Fibroblast of skin of right biceps (primary cell): ENCODE measurements around the gene PKNOX2.
A peak's percentile ranks its signal among the peaks of the same experiment; 100 is the strongest.

Experiments
- DNase-seq: peaks from one replicate; pipeline ENCODE4 v3.0.0-alpha.2; 2013

The PKNOX2 gene

DNA sequence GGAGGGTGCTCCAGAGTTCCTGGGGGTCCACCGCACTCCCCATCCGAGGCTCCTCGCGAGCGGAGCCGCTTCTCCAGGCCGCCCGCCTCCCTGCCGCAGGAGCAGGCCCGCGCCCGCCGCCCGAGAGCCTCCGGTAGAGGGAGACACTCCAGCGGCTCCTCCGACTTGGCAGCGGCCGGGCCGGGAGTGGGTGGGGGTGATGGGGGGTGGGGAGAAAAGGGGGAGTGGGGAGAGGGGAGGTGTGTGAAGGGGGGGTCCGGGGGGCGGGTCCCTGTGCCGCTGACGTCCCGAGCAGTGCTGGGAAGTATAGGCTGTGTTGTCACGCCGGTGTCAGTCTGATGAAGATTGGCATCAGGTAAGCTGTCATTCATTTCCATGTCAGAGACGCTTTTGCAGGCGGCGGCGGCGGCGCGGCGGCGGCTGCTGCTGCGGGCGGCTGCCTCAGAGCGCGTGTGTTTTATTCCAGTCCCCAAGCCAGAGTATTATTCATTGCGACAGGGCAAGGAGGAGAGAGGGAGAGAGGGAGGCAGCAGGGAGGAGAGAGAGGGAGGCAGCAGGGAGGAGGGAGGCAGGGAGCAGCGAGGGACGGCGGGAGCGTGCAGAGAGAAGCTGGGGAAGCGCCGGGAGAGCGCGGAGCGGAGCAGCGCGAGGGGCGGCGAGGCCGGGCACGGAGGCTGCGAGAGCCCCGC is at the start of gene PKNOX2:
PKNOX2 (plus strand) TSS at position 330 of the 689 bp plus-strand sequence. CDS start 186,555 bp downstream, outside the sequence.
- peak; percentile 61 for DNase-seq

DNA sequence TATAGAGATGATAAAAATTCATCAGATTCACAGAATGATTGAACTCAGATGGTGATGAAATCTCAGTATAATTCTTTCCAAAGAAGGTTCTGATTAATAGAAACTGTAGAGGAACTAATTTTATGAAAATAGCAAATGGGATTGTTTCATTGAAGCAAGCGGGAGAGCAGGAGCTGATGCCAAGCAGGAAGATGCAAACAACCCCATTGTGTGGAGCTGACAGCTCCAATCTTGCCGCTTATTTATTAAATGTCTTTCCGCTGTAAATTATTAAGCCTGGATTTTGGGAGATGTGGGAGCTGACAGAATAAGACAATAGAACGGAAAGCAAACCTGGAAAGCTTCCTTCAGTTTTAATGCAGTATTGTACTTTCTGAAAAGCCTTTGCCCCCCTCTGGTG is 47.1 kb upstream of the PKNOX2 start:
- DNase-seq: no peak

- DNase-seq: no peak
These were observed 41.2 kb upstream of the PKNOX2 start for GRCh38 chr11:125123194-125123946.

DNA sequence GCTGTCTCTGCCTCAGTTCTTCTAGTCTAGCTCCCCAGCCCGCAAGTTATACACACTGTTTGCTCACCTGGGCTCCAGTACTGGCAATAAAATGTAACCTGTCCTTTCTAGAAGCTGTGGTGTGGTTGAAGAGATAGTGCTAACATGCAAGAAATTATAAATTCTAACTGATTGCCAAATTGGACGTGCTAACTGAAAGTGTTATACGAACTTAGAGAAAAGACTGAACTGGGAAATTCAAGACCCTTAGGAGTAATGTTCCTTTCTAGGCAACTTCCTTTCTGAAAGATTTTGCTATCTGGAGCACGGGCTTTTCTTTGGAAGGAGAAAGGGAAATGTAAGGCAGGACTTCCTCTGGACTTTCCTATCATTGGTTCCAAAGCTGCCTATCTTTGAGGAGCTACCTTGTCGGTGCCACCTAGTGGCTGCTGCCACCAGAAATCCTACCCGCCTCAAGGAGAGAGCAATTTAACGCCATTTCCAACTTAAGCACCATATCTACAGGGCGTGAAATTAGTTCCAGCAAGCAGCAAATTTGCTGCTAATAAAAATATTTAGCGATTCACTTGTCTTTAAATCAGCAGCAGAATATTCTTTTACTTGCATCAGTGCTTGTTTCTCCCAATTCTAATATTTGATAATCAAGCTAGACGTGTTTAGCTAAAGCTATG is 40.5 kb upstream of the PKNOX2 start:
- DNase-seq: peak; percentile 60

DNA sequence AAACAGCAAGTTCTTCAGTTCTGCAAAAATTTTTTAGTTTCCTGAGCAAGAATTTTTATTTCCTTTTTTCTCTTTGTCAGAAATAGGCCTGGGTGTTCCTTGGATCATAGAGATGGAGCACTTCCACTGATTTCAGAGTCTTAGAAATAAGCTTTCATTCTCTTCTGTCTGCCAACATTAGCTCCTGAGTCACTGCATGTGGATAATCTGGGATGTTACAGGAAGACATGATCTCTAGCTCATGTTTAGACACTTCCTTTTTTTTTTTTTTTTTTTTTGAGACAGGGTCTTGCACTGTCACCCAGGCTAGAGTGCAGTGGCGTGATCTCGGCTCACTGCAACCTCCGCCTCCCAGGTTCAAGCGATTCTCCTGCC is 39.9 kb upstream of the PKNOX2 start:
- no peak for DNase-seq

DNA sequence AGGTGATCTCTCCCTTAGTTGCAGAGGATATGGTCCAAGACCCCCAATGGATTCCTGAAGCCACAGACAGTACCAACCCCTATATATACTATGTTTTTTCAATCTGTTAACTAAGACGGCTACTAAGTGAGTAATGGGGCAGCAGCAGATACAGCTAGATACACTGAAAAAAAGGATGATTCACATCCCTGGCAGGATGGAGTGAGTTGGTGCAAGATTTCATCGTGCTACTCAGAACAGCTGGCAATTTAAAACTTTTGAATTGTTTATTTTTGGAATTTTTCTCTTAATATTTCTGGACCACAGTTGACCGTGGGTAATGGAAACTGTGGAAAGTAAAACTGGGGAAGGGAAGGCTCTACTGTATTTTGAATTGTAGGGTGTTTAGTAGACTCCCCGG is 36.1 kb upstream of the PKNOX2 start:
- DNase-seq: peak; percentile 68

DNA sequence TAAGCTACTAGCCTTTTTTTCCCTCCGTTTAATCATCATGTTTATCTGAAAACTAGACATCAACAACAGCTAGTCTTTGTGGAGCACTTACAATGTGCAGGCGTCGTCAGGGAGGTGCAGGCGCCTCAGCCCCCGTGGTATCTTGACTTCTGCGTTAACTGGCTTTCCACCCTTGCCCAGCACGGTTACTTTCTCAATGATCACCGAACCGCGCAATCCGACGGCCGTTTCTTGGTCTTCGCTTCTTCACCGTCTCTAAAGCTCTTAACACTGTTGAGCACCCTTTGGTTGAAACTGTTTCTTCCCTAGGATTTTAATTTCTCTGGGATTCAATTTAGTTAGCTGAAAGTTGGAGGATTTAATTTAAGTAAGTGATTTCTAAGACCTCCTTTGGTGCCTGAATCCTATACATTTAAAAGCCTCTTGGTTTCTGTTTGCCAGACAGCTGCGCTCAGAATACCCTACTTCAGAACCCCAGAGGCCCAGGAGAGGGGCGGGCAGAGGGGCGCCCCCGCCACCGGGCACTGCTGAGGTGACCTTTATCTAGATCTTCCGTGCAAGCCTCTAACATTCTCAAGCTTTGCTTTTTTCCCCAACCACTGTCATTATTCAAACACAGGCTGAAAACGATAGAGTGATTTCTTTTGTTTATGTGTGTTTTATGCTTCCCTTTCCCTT is 35.1 kb upstream of the PKNOX2 start:
- DNase-seq: no peak

GRCh38 chr11:125132071-125132470 is 32.5 kb upstream of the PKNOX2 start:
- peak; percentile 31 for DNase-seq

GRCh38 chr11:125132596-125132995 is 32.0 kb upstream of the PKNOX2 start:
- DNase-seq: peak; percentile 63

DNA sequence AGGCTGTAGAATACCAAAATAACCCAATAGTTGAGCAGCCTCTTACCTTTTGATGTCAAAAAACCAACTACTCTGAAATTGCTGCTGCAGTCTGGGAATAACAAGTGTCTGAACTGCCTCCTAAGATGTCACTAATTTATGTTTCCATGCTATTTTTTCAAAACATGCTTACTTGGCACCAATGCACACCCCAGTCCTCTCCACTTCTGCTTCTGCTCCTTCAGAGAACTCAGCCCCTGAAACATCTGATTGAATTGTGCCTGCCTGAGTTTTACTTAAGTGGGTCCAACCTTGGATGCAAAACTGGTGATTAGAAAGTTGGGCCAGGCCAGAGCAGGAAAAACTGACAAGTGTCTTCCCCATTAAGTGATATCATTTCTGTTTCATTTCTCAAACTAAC is 28.6 kb upstream of the PKNOX2 start:
- DNase-seq: no peak

DNA sequence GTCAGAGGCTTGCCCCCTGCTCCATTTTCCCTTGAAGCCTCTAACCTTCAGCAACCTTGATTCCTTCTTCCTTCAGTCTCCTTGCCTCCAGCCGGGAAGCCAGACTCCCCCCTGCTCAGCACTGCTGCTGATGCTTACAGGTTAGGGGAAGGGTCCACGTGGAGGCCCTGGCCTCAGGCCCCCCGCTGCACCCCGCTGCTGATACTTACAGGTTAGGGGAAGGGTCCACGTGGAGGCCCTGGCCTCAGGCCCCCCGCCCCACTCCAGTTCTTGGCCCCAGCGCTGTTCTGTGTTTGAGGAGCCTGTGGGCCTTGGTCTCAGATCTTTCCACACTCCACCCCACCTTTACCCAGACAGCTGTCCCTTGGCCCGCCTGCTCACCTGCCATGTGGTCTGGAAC is 25.6 kb upstream of the PKNOX2 start:
- no peak for DNase-seq

DNA sequence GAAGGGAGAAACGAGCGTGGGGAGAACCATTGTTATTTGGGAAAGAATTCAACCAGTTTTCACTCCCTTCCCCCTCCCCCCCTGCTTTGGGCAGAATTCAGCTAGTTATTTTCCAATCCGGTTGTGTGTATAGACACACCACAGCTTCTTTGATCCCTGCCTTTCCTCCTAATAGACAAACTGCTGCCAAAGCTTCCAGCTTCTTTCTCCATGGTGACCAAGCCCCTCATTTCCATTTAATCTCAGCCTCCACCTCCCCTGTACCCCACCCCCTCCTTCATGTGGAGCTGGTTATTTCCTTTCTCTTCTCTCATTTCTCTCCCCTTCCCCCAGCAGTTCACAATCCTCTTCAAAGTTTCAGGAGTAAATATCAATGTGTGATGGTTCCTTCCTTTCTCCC is 24.8 kb upstream of the PKNOX2 start:
- DNase-seq: no peak

- no peak for DNase-seq
These were observed 24.3 kb upstream of the PKNOX2 start for GRCh38 chr11:125140233-125140632.

- DNase-seq: no peak
These were observed 23.4 kb upstream of the PKNOX2 start for GRCh38 chr11:125141178-125141577.

DNA sequence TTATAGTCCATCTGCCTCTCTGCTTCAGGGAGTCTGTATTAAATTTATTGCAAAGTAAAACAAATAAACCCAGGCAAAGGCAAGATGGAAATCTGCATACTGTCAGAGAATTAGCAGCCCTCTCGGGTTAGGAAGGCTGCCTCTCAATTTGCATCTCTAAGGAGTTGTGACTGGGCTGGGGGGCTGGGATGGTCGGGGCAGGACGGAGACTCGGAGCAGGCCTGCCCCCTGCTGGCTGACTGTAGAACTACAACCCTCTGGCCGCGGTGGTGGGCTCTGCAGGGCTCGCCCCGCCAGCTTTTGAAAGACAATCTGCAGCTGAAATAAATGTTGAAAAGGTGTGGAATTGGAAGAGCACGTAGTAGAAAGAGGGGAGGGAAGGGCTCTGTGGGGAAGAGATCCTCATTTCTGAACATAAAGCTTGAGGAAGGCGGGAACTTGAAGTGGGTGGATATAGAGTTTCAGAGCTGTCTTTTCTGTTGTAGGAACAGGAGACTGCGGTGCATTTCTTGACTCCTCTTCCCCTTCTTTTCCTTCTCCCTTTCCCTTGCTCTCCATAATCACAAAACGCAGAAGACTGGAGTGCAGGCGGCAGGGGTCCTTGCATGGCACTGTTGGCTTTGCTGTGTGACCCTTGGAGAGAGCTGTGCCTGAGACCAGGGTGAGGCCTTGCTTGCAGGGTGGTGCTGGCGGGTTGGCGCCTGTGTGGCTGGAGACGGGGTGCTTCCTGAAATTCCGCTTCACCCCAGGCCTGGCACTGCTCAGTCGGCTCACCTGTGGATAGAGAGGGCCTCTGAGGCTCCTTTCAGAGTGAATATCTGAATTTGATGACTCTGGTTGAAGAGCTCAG is 22.6 kb upstream of the PKNOX2 start:
- DNase-seq: peak; percentile 38

DNA sequence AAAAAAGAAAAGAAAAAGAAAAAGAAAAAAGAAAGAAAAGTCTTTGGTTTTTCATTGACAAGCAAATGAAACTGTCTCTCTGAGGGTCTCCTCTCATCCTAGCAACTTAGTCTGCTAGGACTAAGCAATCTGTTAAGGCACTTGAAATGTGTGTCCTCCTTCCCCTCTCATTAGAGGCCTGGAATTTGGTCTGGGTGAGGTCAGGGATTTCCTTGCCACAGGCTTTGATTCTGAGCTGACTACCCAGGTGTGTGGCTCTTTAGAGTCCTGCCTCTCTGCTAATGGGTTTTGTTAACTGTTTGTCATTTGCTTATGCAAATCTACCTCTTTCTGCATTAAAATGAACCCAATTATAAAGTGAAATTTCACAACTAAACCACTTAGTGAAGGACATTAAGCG is 18.3 kb upstream of the PKNOX2 start:
- no peak for DNase-seq

DNA sequence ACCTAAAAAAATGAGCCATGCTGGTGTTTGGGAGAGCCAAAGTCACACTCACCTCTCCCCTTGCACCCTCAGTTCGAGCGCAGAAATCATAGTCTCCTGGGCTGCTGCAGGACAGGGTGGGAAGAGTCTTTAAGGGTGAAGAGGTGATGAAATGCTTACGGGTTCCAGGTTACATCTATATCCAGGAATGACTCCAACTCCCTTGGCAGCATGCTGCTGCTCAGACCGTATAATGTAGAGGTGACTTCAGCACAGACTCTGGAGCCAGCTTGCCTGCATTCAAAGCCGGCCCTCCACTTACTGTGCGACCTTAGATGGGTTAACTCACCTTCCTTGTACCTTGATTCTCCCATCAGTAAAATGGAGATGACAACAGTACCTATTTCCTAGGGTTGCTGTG is 17.3 kb upstream of the PKNOX2 start:
- DNase-seq: no peak

GRCh38 chr11:125148011-125148410 is 16.5 kb upstream of the PKNOX2 start:
- DNase-seq: no peak

GRCh38 chr11:125148743-125149142 is 15.8 kb upstream of the PKNOX2 start:
- DNase-seq: no peak

- DNase-seq: no peak
These were observed 10.7 kb upstream of the PKNOX2 start for GRCh38 chr11:125153837-125154236.

DNA sequence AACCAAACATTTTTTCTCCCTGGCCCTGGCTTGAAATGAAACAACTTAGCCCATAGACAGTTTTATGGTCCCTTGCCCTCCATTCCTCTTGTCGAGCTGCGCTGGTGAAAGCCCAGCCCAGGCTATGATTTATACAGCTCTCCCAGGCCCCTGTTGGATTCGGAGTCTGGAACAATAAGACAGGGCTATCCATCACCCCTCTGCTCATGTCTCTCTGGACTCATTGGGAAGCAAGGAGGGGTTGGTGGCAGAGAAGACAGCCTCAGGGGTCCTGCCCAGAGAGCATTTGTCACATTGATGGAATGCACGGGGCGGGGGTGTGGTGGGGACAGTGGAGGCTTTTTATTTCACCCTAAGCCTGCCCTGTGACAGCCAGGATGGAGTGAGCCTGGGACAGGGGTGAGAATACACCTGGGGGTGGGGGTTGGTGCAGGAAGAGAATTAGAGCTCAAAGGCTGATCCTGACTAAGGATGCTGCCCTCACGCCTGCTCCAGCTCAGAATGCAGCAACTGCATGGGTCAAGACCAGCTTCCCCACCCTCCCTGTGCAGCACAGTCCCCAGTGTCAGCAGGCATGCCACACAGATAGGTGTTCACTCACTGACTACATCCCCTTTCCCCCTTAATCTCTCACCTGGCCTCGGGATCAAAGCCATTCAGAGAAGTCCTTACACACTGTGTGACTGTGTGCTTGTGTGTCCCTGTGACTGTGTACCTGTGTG is 10.0 kb upstream of the PKNOX2 start:
- DNase-seq: no peak

GRCh38 chr11:125155100-125155444 is 9.5 kb upstream of the PKNOX2 start:
- DNase-seq: no peak
